ENCODE measurements around the gene FAM228B.

- TF ChIP-seq CTCF (IDR thresholded peaks at IDR 0.05; ENCODE audit: insufficient read depth, low read depth, low read length) (no peak), EZH2 (IDR thresholded peaks at IDR 0.05; ENCODE audit: insufficient read depth, low read length) (no peak)
Measured at GRCh38 chr2:24158131-24158530, 34.9 kb downstream of the FAM228B start.
